ENCODE results near the gene SPEM2. TPM values are rescaled to one million over a fixed set of nuclear protein-coding genes. Genes with fewer than 3 reads are reported as not detected.

Gene SPEM2
- total and polyA plus RNA-seq, 4 donors: not detected

- H3K4me3 ChIP-seq (ENCODE audit: low read length in 2 of 2): no peak overlapping the region
- intact Hi-C loops (cut with DNase I): no loop called here
- H3K27me3 ChIP-seq (ENCODE audit: control insufficient read depth in 1 of 2, insufficient read depth in 2 of 2, low read length in 1 of 2): no peaks in the 10 kb centered on the region
- no peak overlapping the region for H3K27ac ChIP-seq (ENCODE audit: low read depth in 1 of 2, low read length in 2 of 2)
- no peaks in the 10 kb centered on the region for H3K36me3 ChIP-seq (ENCODE audit: control insufficient read depth in 1 of 2, insufficient read depth in 2 of 2, low read length in 1 of 2)
- 94 to 95% methylated on average over 33 of the region's 33 CpGs for WGBS, 2 donors
- no peaks in the 10 kb centered on the region for H3K4me1 ChIP-seq (ENCODE audit: control insufficient read depth in 1 of 2, insufficient read depth in 2 of 2, low read length in 2 of 2)
- peak in 1 of 2 donors; percentile 42 for DNase-seq
- no peak for ATAC-seq (ENCODE audit: low FRiP score)
- no peaks in the 10 kb centered on the region for H3K9me3 ChIP-seq (ENCODE audit: control insufficient read depth, low read length)
Observed at GRCh38 chr17:7426203-7426863, 917 bp downstream of the SPEM2 start.

DNA sequence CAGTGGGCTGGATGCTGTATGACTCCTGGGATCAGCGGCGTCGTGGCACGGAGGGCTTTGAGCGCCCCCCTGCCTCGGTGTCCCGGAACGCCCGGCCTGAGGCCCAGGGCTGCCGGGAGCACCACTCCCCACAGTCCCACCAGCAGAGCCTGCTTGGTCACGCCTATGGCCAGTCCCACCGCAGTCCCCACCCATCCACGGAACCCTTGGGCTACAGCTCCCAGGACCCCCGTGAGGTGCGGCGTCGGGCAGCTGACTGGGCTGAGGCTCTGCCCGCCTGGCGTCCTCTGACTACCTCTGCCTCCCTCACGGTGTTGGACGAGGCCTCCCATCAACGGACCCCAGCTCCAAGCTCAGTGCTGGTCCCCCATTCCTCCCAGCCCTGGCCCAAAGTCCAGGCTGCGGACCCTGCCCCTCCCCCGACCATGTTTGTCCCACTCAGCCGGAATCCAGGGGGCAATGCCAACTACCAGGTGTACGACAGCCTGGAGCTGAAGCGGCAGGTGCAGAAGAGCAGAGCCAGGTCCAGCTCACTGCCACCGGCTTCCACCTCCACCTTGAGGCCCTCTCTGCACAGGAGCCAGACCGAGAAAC lies 1.6 kb downstream of the SPEM2 start:
- intact Hi-C loops (cut with DNase I): no loop called here
- 94% methylated on average over 29 of the region's 29 CpGs for WGBS, 2 donors
- H3K27me3 ChIP-seq (ENCODE audit: control insufficient read depth in 1 of 2, insufficient read depth in 2 of 2, low read length in 1 of 2): no peaks in the 10 kb centered on the region
- H3K27ac ChIP-seq (ENCODE audit: low read depth in 1 of 2, low read length in 2 of 2): no peak overlapping the region
- no peak overlapping the region for H3K4me3 ChIP-seq (ENCODE audit: low read length in 2 of 2)
- ATAC-seq (ENCODE audit: low FRiP score): no peak
- H3K36me3 ChIP-seq (ENCODE audit: control insufficient read depth in 1 of 2, insufficient read depth in 2 of 2, low read length in 1 of 2): no peaks in the 10 kb centered on the region
- DNase-seq: no peak
- H3K9me3 ChIP-seq (ENCODE audit: control insufficient read depth, low read length): no peaks in the 10 kb centered on the region
- H3K4me1 ChIP-seq (ENCODE audit: control insufficient read depth in 1 of 2, insufficient read depth in 2 of 2, low read length in 2 of 2): no peaks in the 10 kb centered on the region

- Histone ChIP-seq H3K36me3 (ENCODE audit: control insufficient read depth in 1 of 2, insufficient read depth in 2 of 2, low read length in 1 of 2) (no peaks in the 10 kb centered on the region), H3K27me3 (ENCODE audit: control insufficient read depth in 1 of 2, insufficient read depth in 2 of 2, low read length in 1 of 2) (no peaks in the 10 kb centered on the region), H3K4me1 (ENCODE audit: control insufficient read depth in 1 of 2, insufficient read depth in 2 of 2, low read length in 2 of 2) (no peaks in the 10 kb centered on the region), H3K27ac (ENCODE audit: low read depth in 1 of 2, low read length in 2 of 2) (no peak overlapping the region), H3K4me3 (ENCODE audit: low read length in 2 of 2) (no peak overlapping the region), H3K9me3 (ENCODE audit: control insufficient read depth, low read length) (no peaks in the 10 kb centered on the region)
- WGBS, 2 donors: 89 to 93% methylated on average over 7 of the region's 7 CpGs
- no peak for ATAC-seq (ENCODE audit: low FRiP score)
- intact Hi-C loops (cut with DNase I): no loop called here
- DNase-seq: no peak
Observed at GRCh38 chr17:7427549-7427948, 2.1 kb downstream of the SPEM2 start.

DNA sequence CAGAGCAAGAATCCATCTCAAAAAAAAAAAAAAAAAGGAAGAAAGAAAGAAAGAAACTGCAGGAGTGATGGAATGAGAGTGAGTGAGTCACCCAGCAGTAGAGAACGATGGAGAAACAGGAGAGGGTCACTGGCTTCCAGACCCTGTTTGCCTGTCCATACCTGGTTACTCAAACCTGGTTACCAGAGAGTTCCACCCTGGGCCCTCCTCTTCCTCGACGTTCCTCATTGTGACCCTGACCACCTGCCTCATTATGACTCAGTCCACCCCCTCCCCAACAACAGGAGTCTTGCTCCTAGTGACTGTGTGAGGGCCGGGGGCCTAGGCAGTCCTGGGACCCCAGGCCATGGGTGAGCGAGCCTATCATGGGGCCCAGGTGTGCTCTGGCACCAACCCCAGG lies 3.1 kb downstream of the SPEM2 start, which contains the start of gene SPEM3:
Gene SPEM3 (plus strand): TSS at position 301 of the 400 bp plus-strand sequence. CDS start 46 bp downstream, at position 347.
- no peaks in the 10 kb centered on the region for H3K4me1 ChIP-seq (ENCODE audit: control insufficient read depth in 1 of 2, insufficient read depth in 2 of 2, low read length in 2 of 2)
- WGBS, 2 donors: 67 to 72% methylated on average over 5 of the region's 5 CpGs
- no peak within 1 kb of the TSS for H3K27ac ChIP-seq (ENCODE audit: low read depth in 1 of 2, low read length in 2 of 2)
- ATAC-seq (ENCODE audit: low FRiP score) (no peak), DNase-seq (no peak)
- H3K9me3 ChIP-seq (ENCODE audit: control insufficient read depth, low read length): no peaks in the 10 kb centered on the region
- H3K36me3 ChIP-seq (ENCODE audit: control insufficient read depth in 1 of 2, insufficient read depth in 2 of 2, low read length in 1 of 2): no peaks in the 10 kb centered on the region
- H3K27me3 ChIP-seq (ENCODE audit: control insufficient read depth in 1 of 2, insufficient read depth in 2 of 2, low read length in 1 of 2): no peaks in the 10 kb centered on the region
- intact Hi-C loops (cut with DNase I): no loop called here
- H3K4me3 ChIP-seq (ENCODE audit: low read length in 2 of 2): no peak within 1 kb of the TSS

GRCh38 chr17:7429722-7430121 lies 4.3 kb downstream of the SPEM2 start:
- ATAC-seq (ENCODE audit: low FRiP score) (peak; percentile 5), DNase-seq (no peak)
- H3K9me3 ChIP-seq (ENCODE audit: control insufficient read depth, low read length): no peaks in the 10 kb centered on the region
- H3K36me3 ChIP-seq (ENCODE audit: control insufficient read depth in 1 of 2, insufficient read depth in 2 of 2, low read length in 1 of 2): no peaks in the 10 kb centered on the region
- 88 to 93% methylated on average over 10 of the region's 10 CpGs for WGBS, 2 donors
- no peak overlapping the region for H3K4me3 ChIP-seq (ENCODE audit: low read length in 2 of 2)
- intact Hi-C loops (cut with DNase I): loop anchor here in 1 of 2 donors (10.0 kb wide), 1 partner anchor 75 kb away; the partner anchor contains the start of genes KCTD11 and TMEM95
- no peaks in the 10 kb centered on the region for H3K27me3 ChIP-seq (ENCODE audit: control insufficient read depth in 1 of 2, insufficient read depth in 2 of 2, low read length in 1 of 2)
- no peaks in the 10 kb centered on the region for H3K4me1 ChIP-seq (ENCODE audit: control insufficient read depth in 1 of 2, insufficient read depth in 2 of 2, low read length in 2 of 2)
- H3K27ac ChIP-seq (ENCODE audit: low read depth in 1 of 2, low read length in 2 of 2): no peak overlapping the region

DNA sequence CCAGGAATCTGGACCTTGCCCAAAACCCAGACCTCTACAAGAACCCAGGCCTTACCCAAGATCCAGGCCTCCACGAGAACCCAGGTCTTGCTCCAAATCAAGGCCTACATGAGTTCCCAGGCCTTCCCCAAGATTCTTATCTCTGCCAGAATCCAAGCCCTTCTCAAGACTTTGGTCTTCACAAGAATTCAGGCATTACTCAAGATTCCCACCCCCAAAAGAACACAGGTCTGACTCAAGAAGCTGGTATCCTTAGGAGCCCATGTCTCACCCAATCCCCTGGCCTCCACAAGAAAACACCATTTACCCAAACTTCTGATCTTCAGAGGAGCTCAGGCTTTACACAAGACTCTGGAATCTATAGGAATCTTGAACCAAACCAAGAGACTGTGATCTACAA lies 5.8 kb downstream of the SPEM2 start:
- Histone ChIP-seq H3K4me3 (ENCODE audit: low read length in 2 of 2) (no peak overlapping the region), H3K4me1 (ENCODE audit: control insufficient read depth in 1 of 2, insufficient read depth in 2 of 2, low read length in 2 of 2) (no peaks in the 10 kb centered on the region), H3K9me3 (ENCODE audit: control insufficient read depth, low read length) (no peaks in the 10 kb centered on the region), H3K36me3 (ENCODE audit: control insufficient read depth in 1 of 2, insufficient read depth in 2 of 2, low read length in 1 of 2) (no peaks in the 10 kb centered on the region), H3K27ac (ENCODE audit: low read depth in 1 of 2, low read length in 2 of 2) (no peak overlapping the region), H3K27me3 (ENCODE audit: control insufficient read depth in 1 of 2, insufficient read depth in 2 of 2, low read length in 1 of 2) (no peaks in the 10 kb centered on the region)
- intact Hi-C loops (cut with DNase I): loop anchor here in 1 of 2 donors (10.0 kb wide), 1 partner anchor 76 kb away; the partner anchor contains the start of genes KCTD11 and TMEM95
- ATAC-seq (ENCODE audit: low FRiP score): no peak
- DNase-seq: no peak
- WGBS, 2 donors: 84 to 91% methylated on average over 1 of the region's 1 CpG

GRCh38 chr17:7432296-7432695 lies 6.9 kb downstream of the SPEM2 start:
- no peaks in the 10 kb centered on the region for H3K27me3 ChIP-seq (ENCODE audit: control insufficient read depth in 1 of 2, insufficient read depth in 2 of 2, low read length in 1 of 2)
- no peak overlapping the region for H3K27ac ChIP-seq (ENCODE audit: low read depth in 1 of 2, low read length in 2 of 2)
- DNase-seq (no peak), ATAC-seq (ENCODE audit: low FRiP score) (no peak)
- intact Hi-C loops (cut with DNase I): loop anchor here in 1 of 2 donors (10.0 kb wide), 1 partner anchor 77 kb away; the partner anchor contains the start of genes KCTD11 and TMEM95
- no peaks in the 10 kb centered on the region for H3K36me3 ChIP-seq (ENCODE audit: control insufficient read depth in 1 of 2, insufficient read depth in 2 of 2, low read length in 1 of 2)
- H3K4me1 ChIP-seq (ENCODE audit: control insufficient read depth in 1 of 2, insufficient read depth in 2 of 2, low read length in 2 of 2): no peaks in the 10 kb centered on the region
- 91 to 94% methylated on average over 11 of the region's 11 CpGs for WGBS, 2 donors
- no peaks in the 10 kb centered on the region for H3K9me3 ChIP-seq (ENCODE audit: control insufficient read depth, low read length)
- H3K4me3 ChIP-seq (ENCODE audit: low read length in 2 of 2): no peak overlapping the region

GRCh38 chr17:7435676-7436555 lies 10.5 kb downstream of the SPEM2 start:
- no peaks in the 10 kb centered on the region for H3K27me3 ChIP-seq (ENCODE audit: control insufficient read depth in 1 of 2, insufficient read depth in 2 of 2, low read length in 1 of 2)
- peak; percentile 22 for ATAC-seq (ENCODE audit: low FRiP score)
- no peaks in the 10 kb centered on the region for H3K4me1 ChIP-seq (ENCODE audit: control insufficient read depth in 1 of 2, insufficient read depth in 2 of 2, low read length in 2 of 2)
- intact Hi-C loops (cut with DNase I): loop anchor here (1.0 to 10.0 kb wide), 6 partner anchors 29 to 123 kb away; partner anchors contain the start of genes POLR2A (in 2 of the 2), KCTD11 (in 1 of the 2), NLGN2 (in 1 of the 2) and TMEM95 (in 1 of the 2)
- 3 to 4% methylated on average over 49 of the region's 49 CpGs for WGBS, 2 donors
- H3K4me3 ChIP-seq (ENCODE audit: low read length in 2 of 2): peak overlapping the region; percentile 17 to 35
- DNase-seq: peak; percentile 67 to 86
- H3K36me3 ChIP-seq (ENCODE audit: control insufficient read depth in 1 of 2, insufficient read depth in 2 of 2, low read length in 1 of 2): no peaks in the 10 kb centered on the region
- H3K27ac ChIP-seq (ENCODE audit: low read depth in 1 of 2, low read length in 2 of 2): no peak overlapping the region
- no peaks in the 10 kb centered on the region for H3K9me3 ChIP-seq (ENCODE audit: control insufficient read depth, low read length)

All from aorta (tissue), 5 donors.